Osteoblast (primary cell): Measurements from ENCODE around the gene C1RL. TPM values are rescaled to one million over a fixed set of nuclear protein-coding genes. Genes with fewer than 3 reads are reported as not detected.

Experiments
- DNase-seq: peaks from one replicate; pipeline ENCODE4 v3.0.0; 2011; ENCODE audit warnings: low spot score, mixed read lengths; ENCODE audit not compliant: insufficient read length; ENCODE audit errors: missing footprints
- H2AFZ ChIP-seq: 2 replicates; pipeline ENCODE4 v1.6.0; 2011; ENCODE audit warnings: mild to moderate bottlenecking, low read length
- H3K27ac ChIP-seq: 2 replicates; pipeline ENCODE4 v1.5.1; 2011; ENCODE audit warnings: mild to moderate bottlenecking, low read depth, low read length, moderate library complexity
- H3K27me3 ChIP-seq: 2 replicates; pipeline ENCODE4 v1.6.0; 2012; ENCODE audit warnings: mild to moderate bottlenecking, control low read depth, inconsistent platforms, low read length, moderate library complexity; ENCODE audit not compliant: insufficient read depth
- H3K36me3 ChIP-seq: 2 replicates; pipeline ENCODE4 v1.5.1; 2011; ENCODE audit warnings: mild to moderate bottlenecking, low read length, control low read depth, moderate library complexity; ENCODE audit not compliant: insufficient read depth
- H3K4me1 ChIP-seq: 2 replicates; pipeline ENCODE4 v1.5.1; 2011; ENCODE audit warnings: mild to moderate bottlenecking, low read length, control low read depth, moderate library complexity; ENCODE audit not compliant: insufficient read depth
- H3K4me2 ChIP-seq: 2 replicates; pipeline ENCODE4 v1.6.0; 2011; ENCODE audit warnings: mild to moderate bottlenecking, low read length; ENCODE audit not compliant: insufficient read depth
- H3K4me3 ChIP-seq: fragments of 200-600 bp; sonication (generic); 3 replicates; pipeline ENCODE4 v1.5.1; 2012; ENCODE audit warnings: mild to moderate bottlenecking, low read length, inconsistent platforms; ENCODE audit not compliant: insufficient read depth
- H3K79me2 ChIP-seq: 2 replicates; pipeline ENCODE4 v1.6.0; 2012; ENCODE audit warnings: mild to moderate bottlenecking, low read length, control low read depth, inconsistent platforms; ENCODE audit not compliant: insufficient read depth
- H3K9me3 ChIP-seq: 2 replicates; pipeline ENCODE4 v1.5.1; 2011; ENCODE audit warnings: low read depth, low read length, control low read depth
- H4K20me1 ChIP-seq: 2 replicates; pipeline ENCODE4 v1.6.0; 2012; ENCODE audit warnings: mild to moderate bottlenecking, low read length, control low read depth; ENCODE audit not compliant: insufficient read depth
- total RNA-seq: library from RNA; depleted of rRNA; stranded (reverse); fragments of >200 nt; gene quantifications from 2 replicates; pipeline ENCODE4 v1.2.3, GENCODE V29; 2012
- TF ChIP-seq, protein P1 (sequence below): IDR thresholded peaks from 2 replicates; pipeline ENCODE4 v1.5.1; 2011; ENCODE audit warnings: mild to moderate bottlenecking, low read depth, low read length, moderate library complexity; ENCODE audit errors: extremely low read depth

C1RL gene
- total RNA-seq, 1 donor = 63.7 TPM

GRCh38 chr12:7123806-7124522, 14.9 kb upstream of the C1RL start:
- Histone ChIP-seq H3K9me3 (no peaks in the 10 kb centered on the region), H3K27me3 (peaks cover under 1% of the 10 kb centered on the region), H3K27ac (no peak overlapping the region), H3K4me1 (no peaks in the 10 kb centered on the region), H3K79me2 (no peaks in the 10 kb centered on the region), H4K20me1 (no peaks in the 10 kb centered on the region), H3K36me3 (no peaks in the 10 kb centered on the region), H3K4me2 (no peak overlapping the region), H3K4me3 (no peak overlapping the region), H2AFZ (no peak overlapping the region)
- TF ChIP-seq, protein P1, sequence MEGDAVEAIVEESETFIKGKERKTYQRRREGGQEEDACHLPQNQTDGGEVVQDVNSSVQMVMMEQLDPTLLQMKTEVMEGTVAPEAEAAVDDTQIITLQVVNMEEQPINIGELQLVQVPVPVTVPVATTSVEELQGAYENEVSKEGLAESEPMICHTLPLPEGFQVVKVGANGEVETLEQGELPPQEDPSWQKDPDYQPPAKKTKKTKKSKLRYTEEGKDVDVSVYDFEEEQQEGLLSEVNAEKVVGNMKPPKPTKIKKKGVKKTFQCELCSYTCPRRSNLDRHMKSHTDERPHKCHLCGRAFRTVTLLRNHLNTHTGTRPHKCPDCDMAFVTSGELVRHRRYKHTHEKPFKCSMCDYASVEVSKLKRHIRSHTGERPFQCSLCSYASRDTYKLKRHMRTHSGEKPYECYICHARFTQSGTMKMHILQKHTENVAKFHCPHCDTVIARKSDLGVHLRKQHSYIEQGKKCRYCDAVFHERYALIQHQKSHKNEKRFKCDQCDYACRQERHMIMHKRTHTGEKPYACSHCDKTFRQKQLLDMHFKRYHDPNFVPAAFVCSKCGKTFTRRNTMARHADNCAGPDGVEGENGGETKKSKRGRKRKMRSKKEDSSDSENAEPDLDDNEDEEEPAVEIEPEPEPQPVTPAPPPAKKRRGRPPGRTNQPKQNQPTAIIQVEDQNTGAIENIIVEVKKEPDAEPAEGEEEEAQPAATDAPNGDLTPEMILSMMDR = no peak
- no peak for DNase-seq

DNA sequence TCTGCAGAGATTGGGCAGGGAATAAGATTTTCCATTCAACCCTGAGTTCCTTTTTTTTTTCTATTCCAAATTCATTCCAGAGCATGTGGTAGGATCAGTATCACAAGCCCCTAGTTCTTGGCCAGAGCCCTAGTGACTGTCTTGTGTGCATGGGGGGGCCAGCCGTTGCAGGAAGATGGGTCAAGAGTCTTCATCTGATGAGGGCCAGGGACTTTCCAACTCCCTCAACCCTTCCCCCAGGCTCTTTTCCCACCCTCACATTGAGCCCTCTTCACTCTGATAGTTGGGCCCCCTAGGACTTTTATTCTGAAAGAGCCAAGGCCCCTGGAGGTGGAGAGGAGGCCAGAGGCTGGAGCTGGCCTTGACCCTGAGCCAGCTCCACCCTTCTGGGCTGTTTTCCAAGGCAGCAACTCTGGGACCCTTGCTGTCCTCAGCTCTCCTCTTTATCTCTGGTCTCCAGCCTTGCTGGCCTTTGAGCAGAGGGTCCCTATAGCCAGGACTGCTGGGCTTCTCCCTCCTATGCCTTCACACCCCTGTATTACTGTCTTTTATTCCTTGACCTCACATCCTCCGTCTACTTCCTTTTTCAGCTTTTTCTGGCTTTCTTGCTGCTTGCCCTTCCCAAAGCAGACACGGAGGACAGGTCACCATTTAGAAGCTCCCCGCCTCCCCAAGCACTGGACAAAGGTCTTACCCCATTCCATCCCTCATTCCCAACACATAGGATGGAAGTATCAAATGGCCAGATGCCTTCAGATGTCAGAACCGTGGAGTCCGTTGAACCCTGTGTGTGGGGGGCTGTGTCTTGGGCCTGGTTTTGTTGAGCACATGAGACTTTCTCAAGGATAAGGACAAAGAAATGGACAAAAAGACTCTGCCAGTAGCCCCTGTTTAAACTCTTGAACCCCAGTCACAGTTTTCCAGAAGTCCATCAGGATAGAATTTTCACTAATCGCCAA, 14.1 kb upstream of the C1RL start:
- Histone ChIP-seq H4K20me1 (no peaks in the 10 kb centered on the region), H3K27me3 (no peaks in the 10 kb centered on the region), H3K4me3 (no peak overlapping the region), H3K27ac (no peak overlapping the region), H3K4me2 (no peak overlapping the region), H3K36me3 (no peaks in the 10 kb centered on the region), H3K9me3 (no peaks in the 10 kb centered on the region), H2AFZ (no peak overlapping the region), H3K4me1 (no peaks in the 10 kb centered on the region), H3K79me2 (no peaks in the 10 kb centered on the region)
- TF ChIP-seq, protein P1 = no peak
- no peak for DNase-seq

DNA sequence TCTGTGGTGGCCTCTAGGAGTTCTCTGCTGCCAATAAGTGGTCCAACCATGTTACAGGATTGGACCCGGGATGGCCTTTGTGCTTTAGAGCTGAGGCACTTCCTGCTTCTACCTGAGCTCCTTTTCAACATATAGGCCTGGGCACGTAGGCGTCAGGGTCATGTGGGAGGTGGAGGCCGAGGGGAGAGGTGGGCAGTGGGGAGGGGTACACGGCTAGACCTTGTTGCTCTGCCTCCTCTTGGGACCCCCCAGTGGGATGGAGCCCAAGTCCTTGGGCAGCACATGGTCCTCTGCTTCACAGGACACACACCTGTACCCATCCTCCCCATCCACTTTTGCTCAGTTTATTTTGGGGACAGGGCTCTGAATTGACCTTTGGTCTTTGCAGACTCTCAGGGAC, 12.3 kb upstream of the C1RL start:
- Histone ChIP-seq H2AFZ (no peak overlapping the region), H3K36me3 (peaks cover 5% of the 10 kb centered on the region), H3K4me3 (no peak overlapping the region), H3K79me2 (no peaks in the 10 kb centered on the region), H3K4me2 (no peak overlapping the region), H3K27me3 (no peaks in the 10 kb centered on the region), H3K4me1 (no peaks in the 10 kb centered on the region), H4K20me1 (no peaks in the 10 kb centered on the region), H3K9me3 (no peaks in the 10 kb centered on the region), H3K27ac (no peak overlapping the region)
- no peak for DNase-seq
- TF ChIP-seq, protein P1 = no peak

- no peaks in the 10 kb centered on the region for H3K4me1 ChIP-seq
- H4K20me1 ChIP-seq = no peaks in the 10 kb centered on the region
- H3K36me3 ChIP-seq = peaks cover 5% of the 10 kb centered on the region
- no peaks in the 10 kb centered on the region for H3K27me3 ChIP-seq
- H3K9me3 ChIP-seq = no peaks in the 10 kb centered on the region
- TF ChIP-seq, protein P1 = no peak
- no peaks in the 10 kb centered on the region for H3K79me2 ChIP-seq
- no peak overlapping the region for H3K4me2 ChIP-seq
- H3K4me3 ChIP-seq = no peak overlapping the region
- H2AFZ ChIP-seq = no peak overlapping the region
- H3K27ac ChIP-seq = no peak overlapping the region
- DNase-seq = no peak
Observed at GRCh38 chr12:7120166-7120565, 11.2 kb upstream of the C1RL start.
